ENCODE measurements around the gene MAG. TPM values are rescaled to one million over a fixed set of nuclear protein-coding genes. Genes with fewer than 3 reads are reported as not detected.

Gene MAG
- total and polyA plus RNA-seq, 9 of the 15 experiments (the other 6 are each of a cell fraction or from before 2014, with no cell fraction given): 0.11 to 10.0 (median 1.6) TPM

DNA sequence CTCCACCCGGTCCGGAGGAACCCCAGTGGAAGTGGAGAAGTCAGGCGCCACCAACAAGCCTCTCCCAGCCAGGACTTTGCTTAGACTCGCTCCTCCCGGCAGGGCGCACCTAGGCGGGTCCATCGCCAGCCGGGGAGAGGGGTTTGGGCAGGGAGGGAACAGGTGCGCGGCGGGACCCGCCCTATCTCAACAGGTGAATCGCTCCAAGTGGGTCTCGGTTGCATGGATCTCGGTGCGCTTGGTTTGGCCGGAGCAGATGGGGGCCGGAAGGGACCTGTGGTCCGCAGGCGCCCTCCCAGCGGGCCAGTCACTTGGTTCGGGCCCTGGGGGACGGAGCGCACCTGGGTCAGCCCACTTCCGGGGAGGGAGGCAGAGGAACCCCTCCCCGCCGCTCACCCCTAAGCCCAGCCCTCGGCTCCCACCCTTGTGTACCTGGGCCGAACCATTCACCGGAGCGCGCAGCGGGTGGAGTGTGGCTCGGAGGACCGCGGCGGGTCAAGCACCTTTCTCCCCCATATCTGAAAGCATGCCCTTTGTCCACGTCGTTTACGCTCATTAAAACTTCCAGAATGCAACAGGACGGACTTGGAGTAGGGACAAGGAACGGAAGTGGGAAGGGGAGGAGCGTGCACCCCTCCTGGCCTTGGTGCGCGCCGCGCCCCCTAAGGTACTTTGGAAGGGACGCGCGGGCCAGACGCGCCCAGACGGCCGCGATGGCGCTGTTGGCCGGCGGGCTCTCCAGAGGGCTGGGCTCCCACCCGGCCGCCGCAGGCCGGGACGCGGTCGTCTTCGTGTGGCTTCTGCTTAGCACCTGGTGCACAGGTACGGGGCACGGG is 43.4 kb upstream of the MAG start, which contains the start of gene LSR (continued):
- TF ChIP-seq PRPF4 (IDR thresholded peaks at IDR 0.05; ENCODE audit: insufficient read depth, low read depth, low read length, poor library complexity, severe bottlenecking) (peak; percentile 68), FOXJ3 (CRISPR knock-in tag; IDR thresholded peaks at IDR 0.05) (no peak), MEF2A (IDR thresholded peaks at IDR 0.05; ENCODE audit: control insufficient read depth, low read depth, low read length) (no peak), ATF1 (CRISPR knock-in tag; IDR thresholded peaks at IDR 0.05) (no peak), ATF1 (tag; IDR thresholded peaks at IDR 0.05) (peak; percentile 80), HDAC1 (IDR thresholded peaks at IDR 0.05) (peak in 1 of 2 experiments; percentile 75; a peak in 2 of 4 replicates), SNIP1 (IDR thresholded peaks at IDR 0.05; ENCODE audit: low read depth) (no peak), THRAP3 (IDR thresholded peaks at IDR 0.05; ENCODE audit: borderline replicate concordance) (no peak), JUNB (CRISPR knock-in tag; conservative IDR thresholded peaks at IDR 0.05) (no peak), ZNF184 (CRISPR knock-in tag; IDR thresholded peaks at IDR 0.05) (no peak)
- TF ChIP-seq, protein P1, sequence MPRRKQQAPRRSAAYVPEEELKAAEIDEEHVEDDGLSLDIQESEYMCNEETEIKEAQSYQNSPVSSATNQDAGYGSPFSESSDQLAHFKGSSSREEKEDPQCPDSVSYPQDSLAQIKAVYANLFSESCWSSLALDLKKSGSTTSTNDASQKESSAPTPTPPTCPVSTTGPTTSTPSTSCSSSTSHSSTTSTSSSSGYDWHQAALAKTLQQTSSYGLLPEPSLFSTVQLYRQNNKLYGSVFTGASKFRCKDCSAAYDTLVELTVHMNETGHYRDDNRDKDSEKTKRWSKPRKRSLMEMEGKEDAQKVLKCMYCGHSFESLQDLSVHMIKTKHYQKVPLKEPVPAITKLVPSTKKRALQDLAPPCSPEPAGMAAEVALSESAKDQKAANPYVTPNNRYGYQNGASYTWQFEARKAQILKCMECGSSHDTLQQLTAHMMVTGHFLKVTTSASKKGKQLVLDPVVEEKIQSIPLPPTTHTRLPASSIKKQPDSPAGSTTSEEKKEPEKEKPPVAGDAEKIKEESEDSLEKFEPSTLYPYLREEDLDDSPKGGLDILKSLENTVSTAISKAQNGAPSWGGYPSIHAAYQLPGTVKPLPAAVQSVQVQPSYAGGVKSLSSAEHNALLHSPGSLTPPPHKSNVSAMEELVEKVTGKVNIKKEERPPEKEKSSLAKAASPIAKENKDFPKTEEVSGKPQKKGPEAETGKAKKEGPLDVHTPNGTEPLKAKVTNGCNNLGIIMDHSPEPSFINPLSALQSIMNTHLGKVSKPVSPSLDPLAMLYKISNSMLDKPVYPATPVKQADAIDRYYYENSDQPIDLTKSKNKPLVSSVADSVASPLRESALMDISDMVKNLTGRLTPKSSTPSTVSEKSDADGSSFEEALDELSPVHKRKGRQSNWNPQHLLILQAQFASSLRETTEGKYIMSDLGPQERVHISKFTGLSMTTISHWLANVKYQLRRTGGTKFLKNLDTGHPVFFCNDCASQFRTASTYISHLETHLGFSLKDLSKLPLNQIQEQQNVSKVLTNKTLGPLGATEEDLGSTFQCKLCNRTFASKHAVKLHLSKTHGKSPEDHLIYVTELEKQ (CRISPR knock-in tag; IDR thresholded peaks at IDR 0.05): no peak
- TF ChIP-seq, protein P2, sequence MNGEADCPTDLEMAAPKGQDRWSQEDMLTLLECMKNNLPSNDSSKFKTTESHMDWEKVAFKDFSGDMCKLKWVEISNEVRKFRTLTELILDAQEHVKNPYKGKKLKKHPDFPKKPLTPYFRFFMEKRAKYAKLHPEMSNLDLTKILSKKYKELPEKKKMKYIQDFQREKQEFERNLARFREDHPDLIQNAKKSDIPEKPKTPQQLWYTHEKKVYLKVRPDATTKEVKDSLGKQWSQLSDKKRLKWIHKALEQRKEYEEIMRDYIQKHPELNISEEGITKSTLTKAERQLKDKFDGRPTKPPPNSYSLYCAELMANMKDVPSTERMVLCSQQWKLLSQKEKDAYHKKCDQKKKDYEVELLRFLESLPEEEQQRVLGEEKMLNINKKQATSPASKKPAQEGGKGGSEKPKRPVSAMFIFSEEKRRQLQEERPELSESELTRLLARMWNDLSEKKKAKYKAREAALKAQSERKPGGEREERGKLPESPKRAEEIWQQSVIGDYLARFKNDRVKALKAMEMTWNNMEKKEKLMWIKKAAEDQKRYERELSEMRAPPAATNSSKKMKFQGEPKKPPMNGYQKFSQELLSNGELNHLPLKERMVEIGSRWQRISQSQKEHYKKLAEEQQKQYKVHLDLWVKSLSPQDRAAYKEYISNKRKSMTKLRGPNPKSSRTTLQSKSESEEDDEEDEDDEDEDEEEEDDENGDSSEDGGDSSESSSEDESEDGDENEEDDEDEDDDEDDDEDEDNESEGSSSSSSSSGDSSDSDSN (IDR thresholded peaks at IDR 0.05; ENCODE audit: borderline replicate concordance in 1 of 2, low read depth in 2 of 2, low read length in 2 of 2): peak; percentile 1 to 10; a peak in 2 of 4 replicates
- TF ChIP-seq, protein P3, sequence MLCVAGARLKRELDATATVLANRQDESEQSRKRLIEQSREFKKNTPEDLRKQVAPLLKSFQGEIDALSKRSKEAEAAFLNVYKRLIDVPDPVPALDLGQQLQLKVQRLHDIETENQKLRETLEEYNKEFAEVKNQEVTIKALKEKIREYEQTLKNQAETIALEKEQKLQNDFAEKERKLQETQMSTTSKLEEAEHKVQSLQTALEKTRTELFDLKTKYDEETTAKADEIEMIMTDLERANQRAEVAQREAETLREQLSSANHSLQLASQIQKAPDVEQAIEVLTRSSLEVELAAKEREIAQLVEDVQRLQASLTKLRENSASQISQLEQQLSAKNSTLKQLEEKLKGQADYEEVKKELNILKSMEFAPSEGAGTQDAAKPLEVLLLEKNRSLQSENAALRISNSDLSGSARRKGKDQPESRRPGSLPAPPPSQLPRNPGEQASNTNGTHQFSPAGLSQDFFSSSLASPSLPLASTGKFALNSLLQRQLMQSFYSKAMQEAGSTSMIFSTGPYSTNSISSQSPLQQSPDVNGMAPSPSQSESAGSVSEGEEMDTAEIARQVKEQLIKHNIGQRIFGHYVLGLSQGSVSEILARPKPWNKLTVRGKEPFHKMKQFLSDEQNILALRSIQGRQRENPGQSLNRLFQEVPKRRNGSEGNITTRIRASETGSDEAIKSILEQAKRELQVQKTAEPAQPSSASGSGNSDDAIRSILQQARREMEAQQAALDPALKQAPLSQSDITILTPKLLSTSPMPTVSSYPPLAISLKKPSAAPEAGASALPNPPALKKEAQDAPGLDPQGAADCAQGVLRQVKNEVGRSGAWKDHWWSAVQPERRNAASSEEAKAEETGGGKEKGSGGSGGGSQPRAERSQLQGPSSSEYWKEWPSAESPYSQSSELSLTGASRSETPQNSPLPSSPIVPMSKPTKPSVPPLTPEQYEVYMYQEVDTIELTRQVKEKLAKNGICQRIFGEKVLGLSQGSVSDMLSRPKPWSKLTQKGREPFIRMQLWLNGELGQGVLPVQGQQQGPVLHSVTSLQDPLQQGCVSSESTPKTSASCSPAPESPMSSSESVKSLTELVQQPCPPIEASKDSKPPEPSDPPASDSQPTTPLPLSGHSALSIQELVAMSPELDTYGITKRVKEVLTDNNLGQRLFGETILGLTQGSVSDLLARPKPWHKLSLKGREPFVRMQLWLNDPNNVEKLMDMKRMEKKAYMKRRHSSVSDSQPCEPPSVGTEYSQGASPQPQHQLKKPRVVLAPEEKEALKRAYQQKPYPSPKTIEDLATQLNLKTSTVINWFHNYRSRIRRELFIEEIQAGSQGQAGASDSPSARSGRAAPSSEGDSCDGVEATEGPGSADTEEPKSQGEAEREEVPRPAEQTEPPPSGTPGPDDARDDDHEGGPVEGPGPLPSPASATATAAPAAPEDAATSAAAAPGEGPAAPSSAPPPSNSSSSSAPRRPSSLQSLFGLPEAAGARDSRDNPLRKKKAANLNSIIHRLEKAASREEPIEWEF (CRISPR knock-in tag; IDR thresholded peaks at IDR 0.05): no peak
- TF ChIP-seq, protein P4, sequence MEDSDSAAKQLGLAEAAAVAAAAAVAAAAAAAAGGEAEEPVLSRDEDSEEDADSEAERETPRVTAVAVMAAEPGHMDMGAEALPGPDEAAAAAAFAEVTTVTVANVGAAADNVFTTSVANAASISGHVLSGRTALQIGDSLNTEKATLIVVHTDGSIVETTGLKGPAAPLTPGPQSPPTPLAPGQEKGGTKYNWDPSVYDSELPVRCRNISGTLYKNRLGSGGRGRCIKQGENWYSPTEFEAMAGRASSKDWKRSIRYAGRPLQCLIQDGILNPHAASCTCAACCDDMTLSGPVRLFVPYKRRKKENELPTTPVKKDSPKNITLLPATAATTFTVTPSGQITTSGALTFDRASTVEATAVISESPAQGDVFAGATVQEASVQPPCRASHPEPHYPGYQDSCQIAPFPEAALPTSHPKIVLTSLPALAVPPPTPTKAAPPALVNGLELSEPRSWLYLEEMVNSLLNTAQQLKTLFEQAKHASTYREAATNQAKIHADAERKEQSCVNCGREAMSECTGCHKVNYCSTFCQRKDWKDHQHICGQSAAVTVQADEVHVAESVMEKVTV (CRISPR knock-in tag; IDR thresholded peaks at IDR 0.05): no peak

All from K562 (cell line).